Tibial nerve (tissue), 4 donors: ENCODE measurements around the gene SCN9A. TPM values are rescaled to one million over a fixed set of nuclear protein-coding genes. Genes with fewer than 3 reads are reported as not detected.

Experiments used
- DNase-seq, 2 donors: peaks; one replicate each; pipeline ENCODE4 v3.0.0-alpha.2; 2019; ENCODE audit warnings: low spot score in 2 of 2
- H3K27ac ChIP-seq, 4 donors: fragments of 200-600 bp; sonication (generic) in 3 of 4; one replicate each; pipeline ENCODE4 v1.5.1; 2017 to 2019; ENCODE audit warnings: mild to moderate bottlenecking in 1 of 4
- H3K27me3 ChIP-seq, 2 donors: fragments of 200-600 bp; sonication (generic) in 1 of 2; one replicate each; pipeline versions ENCODE4 v1.5.1 to v1.6.0; 2017 to 2019
- H3K36me3 ChIP-seq, 3 donors: fragments of 200-600 bp; sonication (generic); one replicate each; pipeline ENCODE4 v1.5.1; 2018 to 2019
- H3K4me1 ChIP-seq, 4 donors: fragments of 200-600 bp; sonication (generic) in 3 of 4; one replicate each; pipeline ENCODE4 v1.5.1; 2017 to 2019
- H3K4me3 ChIP-seq, 4 donors: fragments of 200-600 bp; sonication (generic) in 3 of 4; one replicate each; pipeline ENCODE4 v1.5.1; 2017 to 2019; ENCODE audit warnings: mild to moderate bottlenecking in 1 of 4, moderate library complexity in 1 of 4
- H3K9me3 ChIP-seq, 4 donors: fragments of 200-600 bp; sonication (generic) in 3 of 4; one replicate each; pipeline ENCODE4 v1.5.1; 2017 to 2019
- EP300 ChIP-seq, 2 donors: sonication (generic); formaldehyde crosslinking; IDR thresholded peaks; one replicate each; pipeline ENCODE4 v1.6.1; 2017; ENCODE audit warnings: antibody characterized with exemption in 2 of 2, mild to moderate bottlenecking in 1 of 2
- POLR2A ChIP-seq, 2 donors: fragments of 450-650 bp; IDR thresholded peaks; one replicate each; pipeline ENCODE4 v1.6.1; 2017; ENCODE audit warnings: antibody characterized with exemption in 2 of 2, mild to moderate bottlenecking in 2 of 2, moderate library complexity in 2 of 2
- WGBS, 2 donors: methylation state at CpG; one replicate each; pipeline ENCODE4 v1.1.5; 2018; 5-methylcytosine and 5-hydroxymethylcytosine counted together
- total RNA-seq, 4 donors: library from RNA; depleted of rRNA; stranded (reverse); fragments of >200 nt; gene quantifications; one replicate each; pipeline ENCODE4 v1.1.0, GENCODE V29; 2016
- TF ChIP-seq, protein P1 (sequence below), 5 experiments: fragments of 200-600 bp in 3 of 5; fragments of 450-650 bp in 2 of 5; sonication (generic) in 3 of 5; IDR thresholded peaks; one replicate each; pipeline ENCODE4 v1.5.1; 2016 to 2019; ENCODE audit warnings: antibody characterized with exemption in 5 of 5, mild to moderate bottlenecking in 3 of 5, moderate library complexity in 2 of 5

The SCN9A gene
- total RNA-seq, 4 donors from 2014 or later, result 8.2 to 36.1 (median 17.2) TPM

DNA sequence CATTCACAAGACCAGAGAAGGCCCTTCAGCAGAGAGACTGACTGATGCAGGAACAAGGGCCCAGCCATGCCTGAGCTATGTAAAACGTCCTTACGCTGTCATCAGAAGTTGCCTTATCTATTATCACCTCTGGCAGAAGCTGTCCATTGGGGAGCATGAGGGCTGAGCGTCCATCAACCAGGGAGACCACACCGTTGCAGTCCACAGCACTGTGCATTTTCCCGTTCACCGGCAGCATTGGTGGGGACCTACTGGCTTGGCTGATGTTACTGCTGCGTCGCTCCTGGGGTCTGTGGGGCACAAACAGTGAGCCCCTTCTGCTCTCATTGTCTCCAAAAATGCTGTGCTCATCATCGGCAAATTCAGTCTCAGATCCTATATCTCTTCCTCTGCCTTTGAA, 91.4 kb downstream of the SCN9A start:
- WGBS, 2 donors, result 92 to 95% methylated on average over 9 of the region's 9 CpGs
- TF ChIP-seq, protein P1, sequence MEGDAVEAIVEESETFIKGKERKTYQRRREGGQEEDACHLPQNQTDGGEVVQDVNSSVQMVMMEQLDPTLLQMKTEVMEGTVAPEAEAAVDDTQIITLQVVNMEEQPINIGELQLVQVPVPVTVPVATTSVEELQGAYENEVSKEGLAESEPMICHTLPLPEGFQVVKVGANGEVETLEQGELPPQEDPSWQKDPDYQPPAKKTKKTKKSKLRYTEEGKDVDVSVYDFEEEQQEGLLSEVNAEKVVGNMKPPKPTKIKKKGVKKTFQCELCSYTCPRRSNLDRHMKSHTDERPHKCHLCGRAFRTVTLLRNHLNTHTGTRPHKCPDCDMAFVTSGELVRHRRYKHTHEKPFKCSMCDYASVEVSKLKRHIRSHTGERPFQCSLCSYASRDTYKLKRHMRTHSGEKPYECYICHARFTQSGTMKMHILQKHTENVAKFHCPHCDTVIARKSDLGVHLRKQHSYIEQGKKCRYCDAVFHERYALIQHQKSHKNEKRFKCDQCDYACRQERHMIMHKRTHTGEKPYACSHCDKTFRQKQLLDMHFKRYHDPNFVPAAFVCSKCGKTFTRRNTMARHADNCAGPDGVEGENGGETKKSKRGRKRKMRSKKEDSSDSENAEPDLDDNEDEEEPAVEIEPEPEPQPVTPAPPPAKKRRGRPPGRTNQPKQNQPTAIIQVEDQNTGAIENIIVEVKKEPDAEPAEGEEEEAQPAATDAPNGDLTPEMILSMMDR (IDR thresholded peaks at IDR 0.05), result no peak

DNA sequence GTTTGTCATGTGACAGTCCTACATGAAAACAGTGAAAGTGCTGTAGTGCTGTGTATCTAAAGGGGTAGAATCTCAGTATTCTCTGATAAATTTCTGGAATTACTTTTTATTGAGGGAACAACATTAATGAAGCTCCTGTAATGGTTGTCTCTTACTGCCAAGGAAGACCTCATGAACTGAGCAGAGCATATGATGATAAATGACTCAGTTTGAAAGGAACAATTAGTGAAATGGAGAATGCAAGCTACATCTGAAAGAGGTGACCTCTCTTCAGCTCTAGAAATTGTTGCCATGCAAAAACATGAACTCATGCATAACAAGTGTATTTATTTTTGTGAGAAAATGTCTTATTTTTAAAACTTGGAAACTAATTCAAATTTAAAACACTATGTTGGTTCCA, 93.6 kb downstream of the SCN9A start:
- H3K4me1 ChIP-seq, result no peaks in the 10 kb centered on the region
- H3K27ac ChIP-seq, result no peak overlapping the region
- peaks cover 0 to 6% (median 0%) of the 10 kb centered on the region in 3 donors for H3K36me3 ChIP-seq
- no peak overlapping the region for H3K4me3 ChIP-seq
- H3K27me3 ChIP-seq, result no peaks in the 10 kb centered on the region
- no peak for DNase-seq
- TF ChIP-seq EP300 (IDR thresholded peaks at IDR 0.05) (no peak), POLR2A (IDR thresholded peaks at IDR 0.05) (no peak)
- TF ChIP-seq, protein P1 (IDR thresholded peaks at IDR 0.05), result no peak
- no peaks in the 10 kb centered on the region for H3K9me3 ChIP-seq

More for the DNA sequence above, 91.4 kb downstream of the SCN9A start:
- no peaks in the 10 kb centered on the region for H3K27me3 ChIP-seq
- H3K4me1 ChIP-seq, result no peaks in the 10 kb centered on the region
- H3K4me3 ChIP-seq, result no peak overlapping the region
- no peak overlapping the region for H3K27ac ChIP-seq
- no peak for DNase-seq
- peaks cover 0 to 6% (median 0%) of the 10 kb centered on the region in 3 donors for H3K36me3 ChIP-seq
- H3K9me3 ChIP-seq, result no peaks in the 10 kb centered on the region

DNA sequence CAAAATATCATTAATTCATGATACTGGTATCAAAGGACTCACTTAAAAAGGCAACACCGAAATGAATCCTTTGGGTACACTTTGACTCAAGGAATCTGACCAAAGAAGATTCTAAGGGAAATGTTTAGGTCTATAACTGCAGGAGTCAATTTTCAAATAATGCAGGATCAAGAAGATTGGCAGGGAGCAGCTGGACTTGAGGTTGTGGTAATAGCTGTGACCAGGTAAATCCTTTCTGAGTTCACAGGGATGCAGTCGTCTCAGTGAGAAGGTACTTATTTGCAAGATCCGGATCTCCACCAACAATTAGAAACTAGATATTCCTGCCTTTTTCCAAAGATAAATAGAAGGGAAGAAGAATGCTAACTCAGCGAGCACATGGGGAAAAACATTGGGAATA, 96.9 kb downstream of the SCN9A start:
- Histone ChIP-seq H3K4me3 (no peak overlapping the region), H3K27me3 (no peaks in the 10 kb centered on the region), H3K4me1 (no peaks in the 10 kb centered on the region), H3K9me3 (no peaks in the 10 kb centered on the region), H3K36me3 (peaks cover 0 to 2% (median 0%) of the 10 kb centered on the region in 3 donors), H3K27ac (no peak overlapping the region)
- DNase-seq, result no peak
- TF ChIP-seq, protein P1 (IDR thresholded peaks at IDR 0.05), result no peak
- TF ChIP-seq POLR2A (IDR thresholded peaks at IDR 0.05), result no peak
- TF ChIP-seq EP300 (IDR thresholded peaks at IDR 0.05), result no peak
- WGBS, 2 donors, result 89 to 91% methylated on average over 4 of the region's 4 CpGs

DNA sequence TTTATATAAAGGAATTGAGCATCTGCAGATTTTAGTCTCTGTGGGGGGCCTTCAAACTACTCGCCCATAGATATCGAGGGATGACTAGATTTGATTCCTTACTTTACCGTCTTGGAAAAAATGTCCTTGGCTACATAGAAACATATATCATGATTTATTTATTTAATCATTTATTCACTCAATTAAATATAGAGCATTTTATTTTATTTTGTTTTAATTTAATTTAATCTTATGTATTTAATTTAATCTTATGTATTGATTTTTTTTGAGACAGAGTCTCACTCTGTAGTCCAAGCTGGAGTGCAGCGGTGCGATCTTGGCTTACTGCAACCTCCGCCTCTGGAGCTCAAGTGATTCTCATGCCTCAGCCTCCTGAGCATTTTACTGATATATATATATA, 105.4 kb downstream of the SCN9A start:
- 89 to 94% methylated on average over 6 of the region's 6 CpGs for WGBS, 2 donors
- no peak overlapping the region for H3K4me3 ChIP-seq
- no peaks in the 10 kb centered on the region for H3K4me1 ChIP-seq
- H3K9me3 ChIP-seq, result no peaks in the 10 kb centered on the region
- no peak for DNase-seq
- TF ChIP-seq EP300 (IDR thresholded peaks at IDR 0.05), result no peak
- TF ChIP-seq, protein P1 (IDR thresholded peaks at IDR 0.05), result no peak
- TF ChIP-seq POLR2A (IDR thresholded peaks at IDR 0.05), result no peak
- no peaks in the 10 kb centered on the region for H3K27me3 ChIP-seq
- H3K27ac ChIP-seq, result no peak overlapping the region
- H3K36me3 ChIP-seq, result peaks cover 0 to 9% (median 0%) of the 10 kb centered on the region in 3 donors

DNA sequence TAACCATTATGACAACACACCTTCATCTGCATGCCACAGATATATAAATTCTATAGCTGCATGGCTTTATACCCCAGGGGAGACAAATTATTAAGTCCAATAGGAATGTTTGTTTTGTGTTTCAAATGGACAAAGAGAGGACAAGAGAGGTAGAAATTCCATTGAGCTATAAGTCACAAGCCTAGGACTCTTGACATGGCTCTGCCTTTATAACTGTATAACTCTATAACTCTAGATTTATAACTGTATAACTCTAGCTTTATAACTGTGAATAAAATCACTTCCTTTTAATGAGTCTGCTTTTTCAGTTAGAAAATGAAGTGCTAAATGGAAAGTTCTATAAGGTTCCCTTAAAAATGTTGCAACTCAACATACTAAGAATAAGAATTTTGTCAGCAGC, 106.4 kb downstream of the SCN9A start:
- DNase-seq, result no peak
- TF ChIP-seq, protein P1 (IDR thresholded peaks at IDR 0.05), result no peak
- no peak for TF ChIP-seq EP300 (IDR thresholded peaks at IDR 0.05)
- no peak for TF ChIP-seq POLR2A (IDR thresholded peaks at IDR 0.05)
- H3K4me1 ChIP-seq, result no peaks in the 10 kb centered on the region

More for the DNA sequence above, 106.4 kb downstream of the SCN9A start:
- Histone ChIP-seq H3K27ac (no peak overlapping the region), H3K36me3 (peaks cover 0 to 9% (median 0%) of the 10 kb centered on the region in 3 donors), H3K4me3 (no peak overlapping the region), H3K27me3 (no peaks in the 10 kb centered on the region), H3K9me3 (no peaks in the 10 kb centered on the region)
